NCI-H128 (cell line): ENCODE results near the gene FAM151A.

Experiments
- DNase-seq: peaks from one replicate; lab custom pipeline; 2025; ENCODE audit not compliant: unreplicated experiment; lab: John Stamatoyannopoulos, UW

Gene FAM151A

GRCh38 chr1:54581621-54582035, 41.7 kb downstream of the FAM151A start:
- DNase-seq, result no peak

GRCh38 chr1:54580856-54581550, 42.3 kb downstream of the FAM151A start:
- DNase-seq, result no peak

GRCh38 chr1:54579337-54579781, 44.0 kb downstream of the FAM151A start:
- no peak for DNase-seq

- DNase-seq, result no peak
Observed at GRCh38 chr1:54577612-54578011, 45.7 kb downstream of the FAM151A start.

GRCh38 chr1:54575605-54576290, 47.6 kb downstream of the FAM151A start:
- no peak for DNase-seq

GRCh38 chr1:54575161-54575560, 48.2 kb downstream of the FAM151A start:
- no peak for DNase-seq

- DNase-seq, result no peak
Observed at GRCh38 chr1:54574158-54574778, 49.1 kb downstream of the FAM151A start.

DNA sequence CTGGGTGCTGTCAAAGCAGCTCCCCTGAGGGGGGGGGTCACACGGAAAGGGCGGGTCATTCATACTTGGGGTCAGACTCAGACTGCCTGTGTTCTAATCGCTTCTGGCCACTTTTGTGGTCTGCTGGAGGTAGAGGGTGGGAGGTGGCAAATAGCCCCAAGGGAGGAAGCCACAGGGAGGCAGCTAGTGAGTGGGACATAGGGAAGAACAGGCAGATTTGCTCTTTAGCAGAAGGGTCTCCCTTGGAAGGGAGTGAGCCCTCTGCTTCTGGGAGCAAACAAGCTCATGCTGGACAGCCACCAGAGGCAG, 50.8 kb downstream of the FAM151A start:
- no peak for DNase-seq

GRCh38 chr1:54571803-54572541, 51.4 kb downstream of the FAM151A start:
- no peak for DNase-seq

- no peak for DNase-seq
Observed at GRCh38 chr1:54571326-54571725, 52.0 kb downstream of the FAM151A start.

- no peak for DNase-seq
Observed at GRCh38 chr1:54570161-54570560, 53.2 kb downstream of the FAM151A start.

DNA sequence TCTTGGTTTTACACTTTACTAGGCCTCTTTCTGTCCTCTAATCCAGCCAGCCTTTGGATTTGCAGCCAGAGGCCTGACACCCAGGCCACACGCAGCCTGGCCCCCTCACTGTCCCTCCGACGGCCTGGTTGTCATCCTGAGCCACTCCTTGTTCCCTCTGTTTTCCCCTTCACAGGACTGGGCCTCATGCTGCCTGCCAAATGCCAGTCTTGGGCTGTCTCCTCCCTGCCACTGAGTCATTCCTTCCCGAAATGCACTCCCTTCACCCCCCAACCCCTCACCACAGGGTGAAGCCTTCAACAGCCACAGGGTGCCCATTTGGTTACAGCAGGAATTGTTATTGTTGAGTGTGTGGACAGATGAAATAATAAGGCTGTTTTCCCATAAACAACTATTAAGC, 54.0 kb downstream of the FAM151A start:
- DNase-seq, result no peak

GRCh38 chr1:54567961-54568360, 55.4 kb downstream of the FAM151A start:
- no peak for DNase-seq

GRCh38 chr1:54566438-54567141, 56.7 kb downstream of the FAM151A start:
- DNase-seq, result no peak

DNA sequence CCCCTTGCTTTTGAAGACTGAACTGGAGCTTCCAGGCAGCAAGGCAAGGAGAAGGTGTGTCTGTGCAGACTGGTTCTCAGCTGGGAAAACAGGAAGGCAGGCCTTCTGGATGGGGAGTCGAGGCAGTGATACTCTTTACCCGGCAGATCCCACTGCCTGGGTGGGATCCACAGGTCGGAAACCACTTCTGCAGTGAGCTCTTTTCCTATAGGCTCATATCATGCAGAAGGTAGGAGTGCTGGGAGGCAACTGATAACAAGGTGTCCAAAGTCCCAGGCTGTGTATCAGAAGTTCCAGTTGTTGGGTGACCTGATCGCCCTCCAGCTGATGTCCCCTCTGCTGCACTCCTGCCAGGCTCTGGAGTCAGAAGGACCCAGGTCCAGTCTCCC, 58.2 kb downstream of the FAM151A start:
- DNase-seq, result no peak

DNA sequence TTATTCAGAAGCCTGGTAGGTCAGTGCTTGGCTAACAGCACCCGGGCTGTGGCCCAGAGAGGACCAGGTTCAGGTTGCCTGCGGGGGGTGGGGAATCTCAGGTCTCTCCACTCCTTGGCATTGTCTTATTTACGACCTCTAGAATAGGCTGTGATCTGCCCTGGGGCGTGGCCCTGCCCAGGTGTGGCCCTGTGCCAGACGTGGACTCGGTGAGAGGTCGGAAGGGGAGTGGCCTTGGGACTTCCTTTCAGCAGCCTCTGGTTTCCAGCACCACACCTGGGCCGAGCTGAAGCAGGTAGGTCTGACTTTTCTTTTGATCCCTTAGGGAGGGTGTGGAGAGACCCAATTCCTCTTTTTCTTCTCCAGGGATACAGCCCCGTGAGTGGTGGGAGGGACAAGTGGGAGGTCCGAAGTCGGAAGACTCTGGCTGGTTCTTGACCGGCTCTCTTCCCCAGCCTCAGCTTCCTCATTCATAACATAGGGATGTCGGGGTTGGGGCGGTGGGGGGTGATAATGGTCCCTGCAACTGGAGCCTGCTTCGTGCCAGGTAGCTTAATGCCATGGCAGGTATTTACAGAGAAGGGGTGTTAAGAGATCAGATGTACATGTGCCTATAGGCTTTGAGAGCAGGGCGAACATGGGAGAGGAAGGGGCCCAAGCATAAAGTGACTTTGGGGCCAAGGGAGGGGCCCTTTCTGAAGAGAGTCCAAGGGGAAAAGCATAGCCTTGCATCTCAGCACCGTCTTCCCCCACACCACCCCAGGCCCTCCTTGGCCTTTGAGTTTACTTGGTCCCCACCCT, 58.8 kb downstream of the FAM151A start:
- peak; percentile 28 for DNase-seq

- no peak for DNase-seq
Observed at GRCh38 chr1:54559771-54560231, 63.5 kb downstream of the FAM151A start.
